K562 (cell line): Measurements from ENCODE around the gene BCAP31. TPM values are rescaled to one million over a fixed set of nuclear protein-coding genes. Genes with fewer than 3 reads are reported as not detected.
A peak's percentile ranks its signal among the peaks of the same experiment; 100 is the strongest.

ENCODE experiments used
- ATF3 ChIP-seq, 2 experiments: fragments of 450-650 bp in 1 of 2; sonication (generic) in 1 of 2; formaldehyde crosslinking in 1 of 2; IDR thresholded peaks in 1 of 2; conservative IDR thresholded peaks in 1 of 2; 2 replicates each; pipeline versions ENCODE4 v1.6.1 to v1.8.1; 2016 to 2023; ENCODE audit warnings: mild to moderate bottlenecking in 2 of 2, moderate library complexity in 2 of 2, inconsistent platforms in 1 of 2, missing genetic modification reagents in 1 of 2
- GABPB1 ChIP-seq: sonication (generic); formaldehyde crosslinking; IDR thresholded peaks from 2 replicates; pipeline ENCODE4 v1.8.0; 2022; ENCODE audit warnings: mild to moderate bottlenecking, missing genetic modification reagents
- POLR2A ChIP-seq: fragments of 450-650 bp; conservative IDR thresholded peaks from 2 replicates; pipeline ENCODE4 v1.6.1; 2016
- RCOR1 ChIP-seq, 2 experiments: IDR thresholded peaks; 2 replicates each; pipeline ENCODE4 v1.6.1; 2012; ENCODE audit warnings: low read depth in 2 of 2, low read length in 2 of 2, borderline replicate concordance in 1 of 2, improper control_type of control experiment in 1 of 2
- SPI1 ChIP-seq: IDR thresholded peaks from 2 replicates; pipeline ENCODE4 v1.6.1; 2011; ENCODE audit warnings: low read depth, low read length, control low read depth, borderline replicate concordance
- YY1 ChIP-seq, 3 experiments: IDR thresholded peaks; 2 replicates each; pipeline ENCODE4 v1.6.1; 2011; ENCODE audit warnings: low read length in 2 of 3, mild to moderate bottlenecking in 2 of 3, moderate library complexity in 2 of 3, borderline replicate concordance in 1 of 3, control low read depth in 1 of 3, low read depth in 1 of 3; ENCODE audit not compliant: insufficient read depth in 3 of 3, insufficient replicate concordance in 2 of 3, control insufficient read depth in 1 of 3, insufficient read length in 1 of 3; ENCODE audit errors: extremely low read depth in 1 of 3
- ZBTB11 ChIP-seq, 3 experiments: fragments of 200-800 bp in 1 of 3; fragments of 250-450 bp in 1 of 3; fragments of 450-650 bp in 1 of 3; sonication (Bioruptor Pico) in 1 of 3; sonication (Bioruptor generic) in 1 of 3; formaldehyde crosslinking in 1 of 3; IDR thresholded peaks; 2 replicates each; pipeline versions ENCODE4 v1.6.1 to v1.8.0; 2016 to 2022; ENCODE audit warnings: mild to moderate bottlenecking in 2 of 3, missing genetic modification characterization in 2 of 3, missing compliant biosample characterization in 1 of 3, moderate library complexity in 1 of 3
- polyA plus RNA-seq, 8 experiments: library from polyadenylated mRNA; depleted of rRNA in 4 of 8; stranded (reverse) in 5 of 8; unstranded in 3 of 8; fragments of >200 nt; fragmentation: Nextera tagmentation in 2 of 8; fragmentation: Illumina TruSeq in 1 of 8; extraction: Ambion mirVana in 2 of 8; extraction: Trizol in 1 of 8; gene quantifications; 2 replicates each; pipeline versions ENCODE4 v1.2.1 to v1.2.3, GENCODE V29; 2011 to 2014; ENCODE audit warnings: inconsistent platforms in 1 of 8, missing spikeins in 1 of 8
- total RNA-seq, 7 experiments: library from RNA; depleted of rRNA in 6 of 7; stranded (reverse); fragments of >200 nt in 6 of 7; fragmentation: Illumina TruSeq in 2 of 7; extraction: Trizol in 2 of 7; gene quantifications; 2 replicates each; pipeline versions ENCODE4 v1.2.1 to v1.2.3, GENCODE V29; 2011 to 2021; ENCODE audit warnings: low replicate concordance in 1 of 7
- TF ChIP-seq, protein P1 (sequence below): fragments of 450-650 bp; IDR thresholded peaks from 2 replicates; pipeline ENCODE4 v1.6.1; 2017; ENCODE audit warnings: antibody characterized with exemption, mild to moderate bottlenecking
- TF ChIP-seq, protein P2 (sequence below): sonication (generic); formaldehyde crosslinking; IDR thresholded peaks from 2 replicates; pipeline ENCODE4 v1.8.0; 2022; ENCODE audit warnings: mild to moderate bottlenecking, missing genetic modification reagents

Gene BCAP31
- total and polyA plus RNA-seq, 9 of the 15 experiments (the other 6 are each of a cell fraction or from before 2014, with no cell fraction given), result 156 to 683 (median 188) TPM

GRCh38 chrX:153726286-153727122 is 2.3 kb upstream of the BCAP31 start (continued):
- TF ChIP-seq ZBTB11 (CRISPR knock-in tag; IDR thresholded peaks at IDR 0.05) (peak in 1 of 3 experiments; percentile 43; a peak in 2 of 6 replicates), YY1 (IDR thresholded peaks at IDR 0.05; ENCODE audit: borderline replicate concordance in 1 of 3, control insufficient read depth in 1 of 3, extremely low read depth in 1 of 3, insufficient read depth in 3 of 3, insufficient read length in 1 of 3, insufficient replicate concordance in 2 of 3, low read depth in 1 of 3, low read length in 2 of 3) (peak in 1 of 3 experiments; percentile 21), RCOR1 (IDR thresholded peaks at IDR 0.05; ENCODE audit: borderline replicate concordance in 1 of 2, low read depth in 2 of 2, low read length in 2 of 2) (peak in 1 of 2 experiments; percentile 32; a peak in 1 of 4 replicates), POLR2A (0 out of 2 replicates have a peak, but pooled peaks have one; percentile 38), SPI1 (peak; percentile 47; the same call in 1 of the 2 replicates), GABPB1 (0 out of 2 replicates have a peak, but pooled peaks have one; percentile 20), ATF3 (IDR thresholded peaks at IDR 0.05) (peak; percentile 55), ATF3 (CRISPR knock-in tag; conservative IDR thresholded peaks at IDR 0.05) (no peak)
- TF ChIP-seq, protein P1, sequence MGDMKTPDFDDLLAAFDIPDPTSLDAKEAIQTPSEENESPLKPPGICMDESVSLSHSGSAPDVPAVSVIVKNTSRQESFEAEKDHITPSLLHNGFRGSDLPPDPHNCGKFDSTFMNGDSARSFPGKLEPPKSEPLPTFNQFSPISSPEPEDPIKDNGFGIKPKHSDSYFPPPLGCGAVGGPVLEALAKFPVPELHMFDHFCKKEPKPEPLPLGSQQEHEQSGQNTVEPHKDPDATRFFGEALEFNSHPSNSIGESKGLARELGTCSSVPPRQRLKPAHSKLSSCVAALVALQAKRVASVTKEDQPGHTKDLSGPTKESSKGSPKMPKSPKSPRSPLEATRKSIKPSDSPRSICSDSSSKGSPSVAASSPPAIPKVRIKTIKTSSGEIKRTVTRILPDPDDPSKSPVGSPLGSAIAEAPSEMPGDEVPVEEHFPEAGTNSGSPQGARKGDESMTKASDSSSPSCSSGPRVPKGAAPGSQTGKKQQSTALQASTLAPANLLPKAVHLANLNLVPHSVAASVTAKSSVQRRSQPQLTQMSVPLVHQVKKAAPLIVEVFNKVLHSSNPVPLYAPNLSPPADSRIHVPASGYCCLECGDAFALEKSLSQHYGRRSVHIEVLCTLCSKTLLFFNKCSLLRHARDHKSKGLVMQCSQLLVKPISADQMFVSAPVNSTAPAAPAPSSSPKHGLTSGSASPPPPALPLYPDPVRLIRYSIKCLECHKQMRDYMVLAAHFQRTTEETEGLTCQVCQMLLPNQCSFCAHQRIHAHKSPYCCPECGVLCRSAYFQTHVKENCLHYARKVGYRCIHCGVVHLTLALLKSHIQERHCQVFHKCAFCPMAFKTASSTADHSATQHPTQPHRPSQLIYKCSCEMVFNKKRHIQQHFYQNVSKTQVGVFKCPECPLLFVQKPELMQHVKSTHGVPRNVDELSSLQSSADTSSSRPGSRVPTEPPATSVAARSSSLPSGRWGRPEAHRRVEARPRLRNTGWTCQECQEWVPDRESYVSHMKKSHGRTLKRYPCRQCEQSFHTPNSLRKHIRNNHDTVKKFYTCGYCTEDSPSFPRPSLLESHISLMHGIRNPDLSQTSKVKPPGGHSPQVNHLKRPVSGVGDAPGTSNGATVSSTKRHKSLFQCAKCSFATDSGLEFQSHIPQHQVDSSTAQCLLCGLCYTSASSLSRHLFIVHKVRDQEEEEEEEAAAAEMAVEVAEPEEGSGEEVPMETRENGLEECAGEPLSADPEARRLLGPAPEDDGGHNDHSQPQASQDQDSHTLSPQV, result peak; percentile 88
- TF ChIP-seq, protein P2, sequence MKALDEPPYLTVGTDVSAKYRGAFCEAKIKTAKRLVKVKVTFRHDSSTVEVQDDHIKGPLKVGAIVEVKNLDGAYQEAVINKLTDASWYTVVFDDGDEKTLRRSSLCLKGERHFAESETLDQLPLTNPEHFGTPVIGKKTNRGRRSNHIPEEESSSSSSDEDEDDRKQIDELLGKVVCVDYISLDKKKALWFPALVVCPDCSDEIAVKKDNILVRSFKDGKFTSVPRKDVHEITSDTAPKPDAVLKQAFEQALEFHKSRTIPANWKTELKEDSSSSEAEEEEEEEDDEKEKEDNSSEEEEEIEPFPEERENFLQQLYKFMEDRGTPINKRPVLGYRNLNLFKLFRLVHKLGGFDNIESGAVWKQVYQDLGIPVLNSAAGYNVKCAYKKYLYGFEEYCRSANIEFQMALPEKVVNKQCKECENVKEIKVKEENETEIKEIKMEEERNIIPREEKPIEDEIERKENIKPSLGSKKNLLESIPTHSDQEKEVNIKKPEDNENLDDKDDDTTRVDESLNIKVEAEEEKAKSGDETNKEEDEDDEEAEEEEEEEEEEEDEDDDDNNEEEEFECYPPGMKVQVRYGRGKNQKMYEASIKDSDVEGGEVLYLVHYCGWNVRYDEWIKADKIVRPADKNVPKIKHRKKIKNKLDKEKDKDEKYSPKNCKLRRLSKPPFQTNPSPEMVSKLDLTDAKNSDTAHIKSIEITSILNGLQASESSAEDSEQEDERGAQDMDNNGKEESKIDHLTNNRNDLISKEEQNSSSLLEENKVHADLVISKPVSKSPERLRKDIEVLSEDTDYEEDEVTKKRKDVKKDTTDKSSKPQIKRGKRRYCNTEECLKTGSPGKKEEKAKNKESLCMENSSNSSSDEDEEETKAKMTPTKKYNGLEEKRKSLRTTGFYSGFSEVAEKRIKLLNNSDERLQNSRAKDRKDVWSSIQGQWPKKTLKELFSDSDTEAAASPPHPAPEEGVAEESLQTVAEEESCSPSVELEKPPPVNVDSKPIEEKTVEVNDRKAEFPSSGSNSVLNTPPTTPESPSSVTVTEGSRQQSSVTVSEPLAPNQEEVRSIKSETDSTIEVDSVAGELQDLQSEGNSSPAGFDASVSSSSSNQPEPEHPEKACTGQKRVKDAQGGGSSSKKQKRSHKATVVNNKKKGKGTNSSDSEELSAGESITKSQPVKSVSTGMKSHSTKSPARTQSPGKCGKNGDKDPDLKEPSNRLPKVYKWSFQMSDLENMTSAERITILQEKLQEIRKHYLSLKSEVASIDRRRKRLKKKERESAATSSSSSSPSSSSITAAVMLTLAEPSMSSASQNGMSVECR (CRISPR knock-in tag), result peak; percentile 51; the same call in 1 of the 2 replicates
